Liver (tissue), 3 donors: ENCODE data around the gene LNX1.

Experiments
- CTCF ChIP-seq: fragments of 150-350 bp; IDR thresholded peaks from 2 replicates; pipeline ENCODE4 v1.5.1; 2017; ENCODE audit warnings: improper control_type of control experiment, low read depth, low read length; ENCODE audit not compliant: missing input control
- EGR1 ChIP-seq, 2 donors: IDR thresholded peaks; 2 replicates each; pipeline ENCODE4 v1.6.1; 2016 to 2018; ENCODE audit warnings: antibody characterized with exemption in 2 of 2, low read depth in 2 of 2
- GABPA ChIP-seq, 2 donors: IDR thresholded peaks in 1 of 2; conservative IDR thresholded peaks in 1 of 2; 2 replicates each; pipeline ENCODE4 v1.6.1; 2016; ENCODE audit warnings: antibody characterized with exemption in 2 of 2, mild to moderate bottlenecking in 1 of 2, moderate library complexity in 1 of 2
- JUND ChIP-seq, 2 donors: IDR thresholded peaks; 2 replicates each; pipeline ENCODE4 v1.6.1; 2016; ENCODE audit warnings: antibody characterized with exemption in 2 of 2
- MAX ChIP-seq: IDR thresholded peaks from 2 replicates; pipeline ENCODE4 v1.6.1; 2016; ENCODE audit warnings: antibody characterized with exemption
- RAD21 ChIP-seq, 2 donors: IDR thresholded peaks; 2 replicates each; pipeline ENCODE4 v1.6.1; 2016; ENCODE audit warnings: antibody characterized with exemption in 2 of 2, mild to moderate bottlenecking in 2 of 2
- REST ChIP-seq: IDR thresholded peaks from 2 replicates; pipeline ENCODE4 v1.6.1; 2016; ENCODE audit warnings: antibody characterized with exemption, mild to moderate bottlenecking
- SP1 ChIP-seq: IDR thresholded peaks from 2 replicates; pipeline ENCODE4 v1.6.1; 2018; ENCODE audit warnings: antibody characterized with exemption, mild to moderate bottlenecking
- TAF1 ChIP-seq: conservative IDR thresholded peaks from 2 replicates; pipeline ENCODE4 v1.6.1; 2016; ENCODE audit warnings: antibody characterized with exemption, mild to moderate bottlenecking
- YY1 ChIP-seq: IDR thresholded peaks from 2 replicates; pipeline ENCODE4 v1.6.1; 2016; ENCODE audit warnings: antibody characterized with exemption, mild to moderate bottlenecking
- donor health status: healthy.
- donor health status: healthy.

- TF ChIP-seq MAX (no peak), CTCF (no peak), TAF1 (no peak), GABPA (IDR thresholded peaks at IDR 0.05 in 1 of 2, conservative IDR thresholded peaks at IDR 0.05 in 1 of 2) (no peak), EGR1 (IDR thresholded peaks at IDR 0.05; ENCODE audit: low read depth in 2 of 2) (no peak), SP1 (no peak), YY1 (no peak), JUND (IDR thresholded peaks at IDR 0.05) (no peak), RAD21 (IDR thresholded peaks at IDR 0.05) (peak; percentile 55 to 63), REST (no peak)
Observed at GRCh38 chr4:53505947-53506346, 85.3 kb downstream of the LNX1 start.
